H1 (cell line): Measurements from ENCODE around the gene SPDYE2. TPM values are rescaled to one million over a fixed set of nuclear protein-coding genes. Genes with fewer than 3 reads are reported as not detected.
"Not testable (repeated sequence)": the region's sequence is repeated elsewhere in the genome, so short reads cannot be mapped to it uniquely, and the experiment has no call there.

ENCODE experiments used
- CTCF ChIA-PET: fragments of 300-600 bp; sonication (Branson Sonifier 250); formaldehyde crosslinking; loops from one replicate; lab custom pipeline; 2021; ENCODE audit not compliant: partially characterized antibody; lab: Charles Lee
- POLR2A ChIA-PET: fragments of 300-600 bp; sonication (Branson Sonifier 250); formaldehyde crosslinking; loops from one replicate; lab custom pipeline; 2021; ENCODE audit warnings: inconsistent platforms; ENCODE audit not compliant: partially characterized antibody; lab: Charles Lee
- DNase-seq, 2 experiments: peaks; one replicate each; pipeline versions ENCODE4 v3.0.0 to v3.0.0-alpha.2; 2010 to 2022; ENCODE audit warnings: low spot score in 2 of 2, low read depth in 1 of 2, mixed read lengths in 1 of 2
- FAIRE-seq: peaks from 2 replicates; lab custom pipeline; 2011; peaks lifted over from hg19 to GRCh38; lab: Jason Lieb, UNC
- H2AFZ ChIP-seq: 2 replicates; pipeline ENCODE4 v1.8.1; 2012; ENCODE audit warnings: low read length, inconsistent platforms
- H2AK5ac ChIP-seq: 2 replicates; pipeline ENCODE4 v1.6.1; 2013; ENCODE audit warnings: low read depth, low read length
- H2BK120ac ChIP-seq: replicated peaks from 2 replicates; pipeline ENCODE3; 2013; ENCODE audit warnings: low read depth, low read length, inconsistent platforms
- H2BK12ac ChIP-seq: 2 replicates; pipeline ENCODE4 v1.6.1; 2013; ENCODE audit warnings: low read depth, low read length
- H2BK15ac ChIP-seq: 2 replicates; pipeline ENCODE4 v1.6.1; 2013; ENCODE audit warnings: low read length
- H2BK20ac ChIP-seq: 2 replicates; pipeline ENCODE4 v1.6.1; 2013; ENCODE audit warnings: low read length
- H2BK5ac ChIP-seq: 2 replicates; pipeline ENCODE4 v1.6.1; 2013; ENCODE audit warnings: low read depth, low read length
- H3K14ac ChIP-seq: 2 replicates; pipeline ENCODE4 v1.6.1; 2013; ENCODE audit warnings: inconsistent platforms; ENCODE audit not compliant: insufficient read length
- H3K18ac ChIP-seq: 2 replicates; pipeline ENCODE4 v1.6.1; 2013; ENCODE audit warnings: low read length; ENCODE audit errors: extremely low read depth
- H3K23ac ChIP-seq: 2 replicates; pipeline ENCODE4 v1.6.1; 2013; ENCODE audit warnings: inconsistent platforms; ENCODE audit not compliant: insufficient read length
- H3K23me2 ChIP-seq: 2 replicates; pipeline ENCODE4 v1.6.1; 2013; ENCODE audit warnings: low read depth, low read length
- H3K27ac ChIP-seq: 2 replicates; pipeline ENCODE4 v1.6.1; 2011; ENCODE audit warnings: low read depth, low read length, inconsistent platforms
- H3K27me3 ChIP-seq, 4 experiments: replicated peaks in 1 of 4; 1 replicate in 1 of 4; 2 replicates in 3 of 4; pipeline versions ENCODE4 v1.6.1 to v1.8.1; 2011 to 2013; ENCODE audit warnings: low read length in 3 of 4, mild to moderate bottlenecking in 3 of 4, inconsistent platforms in 2 of 4, mixed read lengths in 2 of 4, moderate library complexity in 1 of 4; ENCODE audit not compliant: control insufficient read depth in 3 of 4, insufficient read depth in 3 of 4; ENCODE audit errors: extremely low read depth in 1 of 4
- H3K36me3 ChIP-seq, 4 experiments: 2 replicates each; pipeline versions ENCODE4 v1.6.1 to v1.8.1; 2011 to 2013; ENCODE audit warnings: mild to moderate bottlenecking in 4 of 4, low read length in 3 of 4, moderate library complexity in 2 of 4, control low read depth in 1 of 4, inconsistent platforms in 1 of 4; ENCODE audit not compliant: insufficient read depth in 4 of 4, control insufficient read depth in 2 of 4
- H3K4ac ChIP-seq: replicated peaks from 2 replicates; pipeline ENCODE3; 2013; ENCODE audit warnings: low read length, low read depth, mixed read lengths, inconsistent platforms; ENCODE audit not compliant: insufficient read length
- H3K4me1 ChIP-seq, 4 experiments: replicated peaks in 1 of 4; 1 replicate in 1 of 4; 2 replicates in 3 of 4; pipeline versions ENCODE4 v1.6.1 to v1.8.1; 2011 to 2013; ENCODE audit warnings: low read length in 3 of 4, inconsistent platforms in 2 of 4, mixed read lengths in 1 of 4; ENCODE audit not compliant: insufficient read depth in 4 of 4, control insufficient read depth in 3 of 4
- H3K4me2 ChIP-seq, 2 experiments: 2 replicates each; pipeline versions ENCODE4 v1.6.1 to v1.8.1; 2011 to 2013; ENCODE audit warnings: low read depth in 2 of 2, low read length in 2 of 2, control low read depth in 1 of 2, inconsistent platforms in 1 of 2, mild to moderate bottlenecking in 1 of 2; ENCODE audit not compliant: insufficient read depth in 1 of 2
- H3K4me3 ChIP-seq, 4 experiments: fragments of 200-600, 300-600 bp in 1 of 4; sonication (generic), shearing (Covaris generic), sonication (Bioruptor Twin) in 1 of 4; 2 replicates each; pipeline versions ENCODE4 v1.5.1 to v1.8.1; 2011 to 2016; ENCODE audit warnings: low read length in 4 of 4, low read depth in 3 of 4, control low read depth in 2 of 4, inconsistent platforms in 2 of 4, mild to moderate bottlenecking in 2 of 4, mixed read lengths in 1 of 4, moderate library complexity in 1 of 4; ENCODE audit not compliant: insufficient read depth in 2 of 4; ENCODE audit errors: extremely low read depth in 1 of 4
- H3K56ac ChIP-seq: replicated peaks from 2 replicates; pipeline ENCODE3; 2013; ENCODE audit warnings: low read depth, mild to moderate bottlenecking, mixed read lengths, low read length, inconsistent platforms; ENCODE audit not compliant: insufficient read length
- H3K79me1 ChIP-seq: 2 replicates; pipeline ENCODE4 v1.6.1; 2013; ENCODE audit warnings: low read depth, low read length, control low read depth
- H3K79me2 ChIP-seq, 2 experiments: 2 replicates each; pipeline versions ENCODE4 v1.6.1 to v1.8.1; 2012 to 2013; ENCODE audit warnings: low read length in 2 of 2, mild to moderate bottlenecking in 2 of 2, inconsistent platforms in 1 of 2; ENCODE audit not compliant: insufficient read depth in 2 of 2, control insufficient read depth in 1 of 2
- H3K9ac ChIP-seq, 4 experiments: replicated peaks in 1 of 4; 1 replicate in 1 of 4; 2 replicates in 3 of 4; pipeline versions ENCODE4 v1.6.1 to v1.8.1; 2011 to 2013; ENCODE audit warnings: low read depth in 3 of 4, low read length in 3 of 4, control low read depth in 2 of 4, mild to moderate bottlenecking in 2 of 4, moderate library complexity in 2 of 4, inconsistent platforms in 1 of 4; ENCODE audit errors: extremely low read depth in 1 of 4
- H3K9me3 ChIP-seq, 2 experiments: 2 replicates each; pipeline versions ENCODE4 v1.6.1 to v1.8.1; 2012 to 2013; ENCODE audit warnings: mild to moderate bottlenecking in 2 of 2, moderate library complexity in 2 of 2, control low read depth in 1 of 2, inconsistent platforms in 1 of 2, low read depth in 1 of 2, low read length in 1 of 2, mixed read lengths in 1 of 2; ENCODE audit not compliant: insufficient read depth in 2 of 2
- H4K20me1 ChIP-seq, 2 experiments: replicated peaks in 1 of 2; 2 replicates each; pipeline versions ENCODE3 to v1.8.1; 2011 to 2013; ENCODE audit warnings: inconsistent platforms in 2 of 2, low read length in 2 of 2, mild to moderate bottlenecking in 1 of 2; ENCODE audit not compliant: insufficient read depth in 2 of 2, control insufficient read depth in 1 of 2
- H4K5ac ChIP-seq: 2 replicates; pipeline ENCODE4 v1.6.1; 2013; ENCODE audit warnings: low read length, low read depth, mixed read lengths, inconsistent platforms; ENCODE audit not compliant: insufficient read length
- H4K8ac ChIP-seq: 2 replicates; pipeline ENCODE4 v1.8.0; 2013; ENCODE audit warnings: mild to moderate bottlenecking, moderate library complexity, low read length, inconsistent platforms; ENCODE audit not compliant: insufficient read depth; ENCODE audit errors: extremely low read depth
- H4K91ac ChIP-seq: replicated peaks from 2 replicates; pipeline ENCODE3; 2013; ENCODE audit warnings: low read length, mixed read lengths, inconsistent platforms; ENCODE audit not compliant: insufficient read length
- SP2 ChIP-seq: IDR thresholded peaks from 2 replicates; pipeline ENCODE4 v1.6.1; 2012; ENCODE audit warnings: mild to moderate bottlenecking, low read length, inconsistent platforms
- WGBS, 2 experiments: shearing (Covaris generic) in 1 of 2; methylation state at CpG; one replicate each; pipeline versions ENCODE4 v1.1.6 to v1.1.7; 2013 to 2015; ENCODE audit warnings: low lambda C conversion rate in 2 of 2, mixed read lengths in 2 of 2, inconsistent platforms in 1 of 2, low coverage in 1 of 2, missing lambda C conversion rate in 1 of 2; ENCODE audit not compliant: insufficient replicate concordance in 2 of 2, insufficient coverage in 1 of 2, insufficient read length in 1 of 2; ENCODE audit errors: extremely low coverage in 1 of 2, missing lambda C conversion rate in 1 of 2; 5-methylcytosine and 5-hydroxymethylcytosine counted together
- polyA plus RNA-seq, 7 experiments: library from polyadenylated mRNA; depleted of rRNA in 3 of 7; stranded (reverse) in 5 of 7; unstranded in 2 of 7; fragments of >200 nt in 5 of 7; fragments of 200-250 nt in 2 of 7; gene quantifications; 1 replicate in 5 of 7; 2 replicates in 1 of 7; 4 replicates in 1 of 7; pipeline versions ENCODE4 v1.2.1 to v1.2.3, GENCODE V29; 2011 to 2013; ENCODE audit warnings: missing spikeins in 2 of 7, mixed read lengths in 2 of 7
- total RNA-seq: library from RNA; stranded (reverse); fragmentation: NEBNext Ultra II Directional; extraction: Animal tissue kit (Norgen Biotek cat#: 25700); gene quantifications from 2 replicates; pipeline ENCODE4 v1.2.1, GENCODE V29; 2021

SPDYE2 gene
- total and polyA plus RNA-seq, 2 of the 8 experiments (the other 6 are each of a cell fraction or from before 2014, with no cell fraction given), result not detected

- TF ChIP-seq SP2, result peak; percentile 24; the same call in 1 of the 2 replicates
Measured at GRCh38 chr7:102572261-102573239, 21.5 kb downstream of the SPDYE2 start, which contains the start of gene POLR2J3 (continued).

DNA sequence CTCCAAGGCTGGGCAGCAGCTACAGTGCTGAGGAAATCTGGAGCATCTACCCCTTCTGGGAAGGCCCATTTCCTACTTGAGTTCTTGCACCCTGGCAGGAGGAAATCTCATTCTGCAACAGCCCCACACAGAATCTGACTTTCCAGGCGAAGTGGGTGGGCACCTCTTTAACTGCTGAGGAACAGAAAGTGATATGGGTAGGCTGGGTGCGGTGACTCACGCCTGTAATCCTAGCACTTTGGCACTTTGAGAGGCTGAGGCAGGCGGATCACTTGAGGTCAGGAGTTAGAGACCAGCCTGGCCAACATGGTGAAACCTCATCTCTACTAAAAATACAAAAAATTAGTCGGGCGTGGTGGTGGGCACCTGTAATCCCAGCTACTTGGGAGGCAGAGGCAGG is 23.6 kb downstream of the SPDYE2 start:
- H4K8ac ChIP-seq, H3K23me2 ChIP-seq, FAIRE-seq, H4K5ac ChIP-seq, DNase-seq, H3K4me3 ChIP-seq, H3K36me3 ChIP-seq, H4K91ac ChIP-seq, H3K27ac ChIP-seq, H2BK12ac ChIP-seq, H3K9ac ChIP-seq, H3K4me2 ChIP-seq, H2AK5ac ChIP-seq, H4K20me1 ChIP-seq, H3K4me1 ChIP-seq, H3K4ac ChIP-seq, H3K9me3 ChIP-seq, POLR2A ChIA-PET, H2BK120ac ChIP-seq, H3K18ac ChIP-seq, H3K14ac ChIP-seq, H2BK15ac ChIP-seq, H3K79me1 ChIP-seq, H3K27me3 ChIP-seq, CTCF ChIA-PET, H3K79me2 ChIP-seq, H2BK5ac ChIP-seq, H2AFZ ChIP-seq, H2BK20ac ChIP-seq, H3K23ac ChIP-seq, H3K56ac ChIP-seq: not testable (repeated sequence)
- WGBS, 2 experiments, result no CpG with 5 or more reads among the region's 6 CpGs
